ENCODE data around the gene SAP30BP.
A peak's percentile ranks its signal among the peaks of the same experiment; 100 is the strongest.

Gene SAP30BP

DNA sequence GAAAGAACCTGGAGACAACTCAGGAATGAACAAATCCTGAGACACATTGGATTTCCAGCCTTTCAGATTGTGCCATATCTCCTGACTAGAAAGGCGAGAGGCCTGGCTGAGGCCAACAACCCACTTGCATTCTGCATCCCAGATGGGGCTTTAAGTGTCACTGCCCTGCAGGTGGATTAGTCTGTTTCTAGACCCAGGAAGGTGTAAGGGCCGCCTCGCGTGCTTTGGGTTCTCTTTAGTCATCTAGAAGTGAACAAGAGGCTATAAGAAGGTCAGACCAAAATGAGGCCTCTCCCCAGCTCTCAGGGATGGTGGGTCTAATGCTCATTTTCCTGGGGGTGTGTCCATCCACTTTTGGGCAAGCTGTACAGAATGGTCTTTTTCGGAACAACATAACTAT, 4.9 kb downstream of the SAP30BP start:
- H3K79me2 ChIP-seq (ENCODE audit: low read length) = peaks cover 84% of the 10 kb centered on the region
- no peak overlapping the region for H3K9ac ChIP-seq (ENCODE audit: low read length)
- no peak for TF ChIP-seq EZH2phosphoT487 (IDR thresholded peaks at IDR 0.05; ENCODE audit: low read depth)
- TF ChIP-seq, protein P1, sequence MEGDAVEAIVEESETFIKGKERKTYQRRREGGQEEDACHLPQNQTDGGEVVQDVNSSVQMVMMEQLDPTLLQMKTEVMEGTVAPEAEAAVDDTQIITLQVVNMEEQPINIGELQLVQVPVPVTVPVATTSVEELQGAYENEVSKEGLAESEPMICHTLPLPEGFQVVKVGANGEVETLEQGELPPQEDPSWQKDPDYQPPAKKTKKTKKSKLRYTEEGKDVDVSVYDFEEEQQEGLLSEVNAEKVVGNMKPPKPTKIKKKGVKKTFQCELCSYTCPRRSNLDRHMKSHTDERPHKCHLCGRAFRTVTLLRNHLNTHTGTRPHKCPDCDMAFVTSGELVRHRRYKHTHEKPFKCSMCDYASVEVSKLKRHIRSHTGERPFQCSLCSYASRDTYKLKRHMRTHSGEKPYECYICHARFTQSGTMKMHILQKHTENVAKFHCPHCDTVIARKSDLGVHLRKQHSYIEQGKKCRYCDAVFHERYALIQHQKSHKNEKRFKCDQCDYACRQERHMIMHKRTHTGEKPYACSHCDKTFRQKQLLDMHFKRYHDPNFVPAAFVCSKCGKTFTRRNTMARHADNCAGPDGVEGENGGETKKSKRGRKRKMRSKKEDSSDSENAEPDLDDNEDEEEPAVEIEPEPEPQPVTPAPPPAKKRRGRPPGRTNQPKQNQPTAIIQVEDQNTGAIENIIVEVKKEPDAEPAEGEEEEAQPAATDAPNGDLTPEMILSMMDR (IDR thresholded peaks at IDR 0.05; ENCODE audit: low read depth, low read length) = no peak
- H3K4me2 ChIP-seq (ENCODE audit: low read length) = no peak overlapping the region
- peaks cover 51% of the 10 kb centered on the region for H3K36me3 ChIP-seq (replicated peaks; ENCODE audit: low read depth, low read length)
- H3K27me3 ChIP-seq (ENCODE audit: low read depth, low read length) = no peaks in the 10 kb centered on the region
- no peaks in the 10 kb centered on the region for H4K20me1 ChIP-seq (ENCODE audit: insufficient read depth, low read length)
- H3K4me3 ChIP-seq (ENCODE audit: low read length) = no peak overlapping the region
- peaks cover 33% of the 10 kb centered on the region for H3K4me1 ChIP-seq (ENCODE audit: low read length)
- H3K9me3 ChIP-seq (ENCODE audit: insufficient read depth, low read length) = no peaks in the 10 kb centered on the region
- H3K27ac ChIP-seq (ENCODE audit: low read length) = no peak overlapping the region
- no peak overlapping the region for H2AFZ ChIP-seq (ENCODE audit: low read depth, low read length)

DNA sequence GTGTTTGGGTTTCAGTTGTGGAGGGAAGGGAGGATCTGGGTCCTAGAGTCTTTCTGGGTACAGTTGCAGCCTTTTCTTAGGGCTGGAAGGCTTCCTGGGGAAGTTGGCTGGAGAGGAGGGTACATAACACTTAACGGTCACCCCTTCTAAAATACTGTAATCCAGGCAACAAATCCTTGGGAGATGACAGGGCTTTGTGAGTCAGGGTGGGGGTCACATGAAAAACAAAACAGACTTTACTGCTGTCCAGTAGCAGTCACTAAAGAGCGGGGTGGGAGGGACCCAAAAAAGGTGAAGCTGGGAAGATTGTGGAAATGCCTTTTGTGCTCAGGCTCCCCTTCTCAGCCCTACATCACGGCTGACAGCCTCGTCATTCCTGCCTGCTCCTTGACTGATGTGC, 6.3 kb downstream of the SAP30BP start:
- H3K9ac ChIP-seq (ENCODE audit: low read length) = no peak overlapping the region
- H3K27me3 ChIP-seq (ENCODE audit: low read depth, low read length) = no peaks in the 10 kb centered on the region
- peaks cover 41% of the 10 kb centered on the region for H3K4me1 ChIP-seq (ENCODE audit: low read length)
- H4K20me1 ChIP-seq (ENCODE audit: insufficient read depth, low read length) = no peaks in the 10 kb centered on the region
- H3K27ac ChIP-seq (ENCODE audit: low read length) = peak overlapping the region; percentile 43
- TF ChIP-seq EZH2phosphoT487 (IDR thresholded peaks at IDR 0.05; ENCODE audit: low read depth) = no peak
- TF ChIP-seq, protein P1 (IDR thresholded peaks at IDR 0.05; ENCODE audit: low read depth, low read length) = no peak
- H3K36me3 ChIP-seq (replicated peaks; ENCODE audit: low read depth, low read length) = peaks cover 50% of the 10 kb centered on the region
- no peaks in the 10 kb centered on the region for H3K9me3 ChIP-seq (ENCODE audit: insufficient read depth, low read length)
- peaks cover 84% of the 10 kb centered on the region for H3K79me2 ChIP-seq (ENCODE audit: low read length)
- no peak overlapping the region for H3K4me2 ChIP-seq (ENCODE audit: low read length)
- no peak overlapping the region for H2AFZ ChIP-seq (ENCODE audit: low read depth, low read length)
- no peak overlapping the region for H3K4me3 ChIP-seq (ENCODE audit: low read length)

DNA sequence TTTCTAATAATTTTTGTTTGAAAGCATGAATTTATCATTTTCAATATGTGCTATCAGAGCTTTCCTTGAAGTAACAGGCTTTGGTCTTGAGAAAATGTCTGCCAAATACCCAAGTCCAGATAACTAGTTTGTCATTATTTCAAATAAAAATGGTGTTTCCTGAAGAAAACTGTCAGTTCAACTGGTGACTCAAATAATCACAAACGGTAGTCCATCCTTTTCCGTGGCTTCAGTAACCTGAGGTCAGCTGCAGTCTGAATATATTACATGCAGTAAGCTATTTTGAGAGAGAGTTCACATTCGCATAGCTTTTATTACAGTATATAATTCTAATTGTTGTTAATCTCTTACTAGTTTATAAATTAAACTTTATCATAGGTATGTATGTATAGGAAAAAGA, 9.3 kb downstream of the SAP30BP start:
- Histone ChIP-seq H3K27me3 (ENCODE audit: low read depth, low read length) (no peaks in the 10 kb centered on the region), H3K4me3 (ENCODE audit: low read length) (no peak overlapping the region), H3K27ac (ENCODE audit: low read length) (peak overlapping the region; percentile 93), H3K4me2 (ENCODE audit: low read length) (peak overlapping the region; percentile 4; the same call in 1 of the 2 replicates), H4K20me1 (ENCODE audit: insufficient read depth, low read length) (no peaks in the 10 kb centered on the region), H3K36me3 (replicated peaks; ENCODE audit: low read depth, low read length) (peaks cover 54% of the 10 kb centered on the region), H3K79me2 (ENCODE audit: low read length) (peaks cover 82% of the 10 kb centered on the region), H3K4me1 (ENCODE audit: low read length) (peaks cover 53% of the 10 kb centered on the region), H3K9ac (ENCODE audit: low read length) (no peak overlapping the region), H2AFZ (ENCODE audit: low read depth, low read length) (no peak overlapping the region), H3K9me3 (ENCODE audit: insufficient read depth, low read length) (no peaks in the 10 kb centered on the region)
- no peak for TF ChIP-seq EZH2phosphoT487 (IDR thresholded peaks at IDR 0.05; ENCODE audit: low read depth)
- TF ChIP-seq, protein P1 (IDR thresholded peaks at IDR 0.05; ENCODE audit: low read depth, low read length) = no peak

DNA sequence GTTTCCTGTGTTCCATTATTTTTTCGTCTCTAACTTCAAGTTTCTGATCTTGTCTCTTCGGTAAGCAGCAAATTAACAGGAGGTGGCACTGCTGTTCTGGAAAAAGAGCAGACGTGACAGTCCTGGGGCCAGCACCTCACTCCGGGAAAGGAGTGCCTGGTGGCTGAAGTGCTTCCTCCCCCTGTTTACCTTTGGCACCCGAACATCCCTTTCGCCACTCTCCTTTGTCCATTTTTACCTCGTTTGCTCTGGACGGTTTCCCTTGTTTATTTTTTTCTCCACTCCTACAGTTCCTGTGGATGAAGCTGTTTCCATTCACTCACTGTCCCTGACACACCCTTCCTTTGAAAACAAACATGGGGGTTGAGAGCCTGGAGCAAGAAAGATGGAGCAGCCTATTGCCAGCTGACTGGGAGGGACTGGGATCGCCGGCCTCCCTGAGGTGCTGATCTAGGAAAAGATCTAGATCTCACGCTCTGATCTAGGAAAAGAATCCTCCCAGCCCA, 12.6 kb downstream of the SAP30BP start:
- Histone ChIP-seq H3K4me3 (ENCODE audit: low read length) (no peak overlapping the region), H3K36me3 (replicated peaks; ENCODE audit: low read depth, low read length) (peaks cover 39% of the 10 kb centered on the region), H3K4me1 (ENCODE audit: low read length) (peaks cover 61% of the 10 kb centered on the region), H3K4me2 (ENCODE audit: low read length) (peak overlapping the region; percentile 18; the same call in 1 of the 2 replicates), H4K20me1 (ENCODE audit: insufficient read depth, low read length) (no peaks in the 10 kb centered on the region), H3K9ac (ENCODE audit: low read length) (peak overlapping the region; percentile 41; the same call in 1 of the 2 replicates), H3K27me3 (ENCODE audit: low read depth, low read length) (no peaks in the 10 kb centered on the region), H3K9me3 (ENCODE audit: insufficient read depth, low read length) (no peaks in the 10 kb centered on the region), H3K27ac (ENCODE audit: low read length) (peak overlapping the region; percentile 65), H3K79me2 (ENCODE audit: low read length) (peaks cover 85% of the 10 kb centered on the region), H2AFZ (ENCODE audit: low read depth, low read length) (no peak overlapping the region)
- TF ChIP-seq, protein P1 (IDR thresholded peaks at IDR 0.05; ENCODE audit: low read depth, low read length) = peak; percentile 25; the same call in 1 of the 2 replicates
- TF ChIP-seq EZH2phosphoT487 (IDR thresholded peaks at IDR 0.05; ENCODE audit: low read depth) = no peak
